Inflammatory macrophage treated with lipopolysaccharide for 4 hours (primary cell): ENCODE data around the gene SNTG2.

ENCODE experiments used
- DNase-seq: peaks from one replicate; pipeline ENCODE4 v3.0.0-alpha.2; 2020

SNTG2 gene

GRCh38 chr2:1249897-1250687 is 299.4 kb downstream of the SNTG2 start:
- DNase-seq: no peak

GRCh38 chr2:1251520-1251919 is 300.9 kb downstream of the SNTG2 start:
- no peak for DNase-seq

DNA sequence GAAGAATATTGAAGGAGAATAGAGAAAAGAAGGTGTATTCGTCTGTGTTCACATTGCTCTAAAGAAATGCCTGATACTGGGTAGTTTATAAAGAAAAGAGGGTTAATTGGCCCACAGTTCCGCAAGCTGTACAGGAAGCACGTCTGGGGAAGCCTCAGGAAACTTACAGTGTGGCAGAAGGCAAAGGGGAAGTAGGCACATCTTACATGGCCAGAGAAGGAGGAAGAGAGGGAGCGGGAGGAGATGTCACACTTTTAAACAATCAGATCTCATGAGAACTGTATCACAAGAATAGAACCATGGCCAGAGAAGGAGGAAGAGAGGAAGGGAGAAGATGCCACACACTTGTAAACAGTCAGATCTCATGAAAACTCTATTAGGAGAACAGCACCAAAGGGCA is 303.0 kb downstream of the SNTG2 start:
- peak; percentile 24 for DNase-seq

GRCh38 chr2:1254662-1255343 is 304.2 kb downstream of the SNTG2 start:
- DNase-seq: no peak

DNA sequence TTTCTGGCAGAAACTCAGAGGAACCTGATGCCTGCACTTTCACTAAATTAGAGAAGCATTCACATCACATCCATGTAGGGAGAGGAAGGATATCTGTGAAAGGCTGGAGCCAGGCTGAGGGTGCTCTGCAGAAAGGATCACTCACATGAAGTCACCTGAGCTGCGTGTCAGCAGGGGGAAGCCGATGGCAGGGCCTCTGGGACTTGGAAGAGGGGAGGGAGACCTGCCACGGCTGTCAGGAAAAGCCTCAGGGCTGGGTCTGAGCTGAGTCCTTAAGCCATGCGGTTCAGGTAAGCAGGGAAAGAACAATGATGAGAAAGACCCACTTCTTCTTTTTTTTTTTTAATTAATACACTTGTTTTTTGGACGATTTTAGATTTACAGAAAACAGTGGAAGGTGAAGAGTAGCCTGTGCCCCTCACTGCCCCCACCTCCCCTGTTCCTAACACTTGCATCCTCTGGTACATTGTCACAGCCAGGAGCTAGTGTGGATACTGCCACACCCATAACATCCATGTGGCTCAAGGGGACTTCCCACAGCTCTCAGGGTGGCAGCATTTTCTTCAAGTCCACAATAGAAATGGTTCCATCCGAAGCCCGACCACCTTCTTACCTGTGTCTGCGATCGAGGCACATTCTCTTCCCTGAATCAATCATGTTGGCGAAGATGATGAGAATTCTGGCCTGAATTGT is 306.1 kb downstream of the SNTG2 start:
- no peak for DNase-seq

DNA sequence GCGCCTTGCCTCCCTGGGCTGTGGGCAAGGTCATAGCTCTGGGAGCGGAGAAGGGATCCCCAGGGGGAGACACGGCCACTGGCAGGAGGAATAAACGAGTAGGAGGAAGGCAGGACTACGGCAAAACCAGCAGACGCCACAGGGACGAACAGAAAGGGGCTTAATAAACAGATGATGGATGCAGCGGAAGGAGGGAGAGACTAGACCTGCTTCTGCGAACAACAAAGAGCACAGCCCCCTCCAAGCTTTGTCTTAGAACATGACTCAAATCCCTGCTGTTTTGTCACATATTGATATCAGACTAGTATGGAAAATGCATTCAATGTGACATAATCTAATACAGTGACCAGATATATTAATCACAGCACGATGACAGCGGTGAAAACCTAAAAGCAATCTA is 306.7 kb downstream of the SNTG2 start:
- DNase-seq: no peak

GRCh38 chr2:1259746-1260145 is 309.1 kb downstream of the SNTG2 start:
- no peak for DNase-seq

- no peak for DNase-seq
Observed at GRCh38 chr2:1262609-1263008, 312.0 kb downstream of the SNTG2 start.

DNA sequence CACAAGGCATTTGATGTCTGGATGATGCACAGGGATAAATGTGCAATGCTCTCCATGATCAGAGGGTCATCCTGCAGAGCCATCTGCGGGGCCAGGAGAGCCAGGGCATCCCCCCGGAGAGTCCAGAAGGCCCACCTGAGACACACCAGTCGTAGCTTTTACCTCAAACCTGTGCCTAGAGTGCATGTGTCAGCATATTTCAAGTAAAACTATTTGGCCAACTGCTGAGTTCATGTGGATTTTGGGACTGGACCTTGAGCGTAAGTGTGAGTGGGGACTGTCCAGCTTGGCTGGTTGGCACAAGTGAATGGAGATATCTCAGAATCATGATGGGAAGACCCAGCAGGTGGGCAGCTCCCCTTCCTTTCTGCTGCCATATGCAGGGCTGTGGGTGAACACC is 314.8 kb downstream of the SNTG2 start:
- no peak for DNase-seq

- DNase-seq: no peak
Observed at GRCh38 chr2:1266351-1266750, 315.7 kb downstream of the SNTG2 start.

DNA sequence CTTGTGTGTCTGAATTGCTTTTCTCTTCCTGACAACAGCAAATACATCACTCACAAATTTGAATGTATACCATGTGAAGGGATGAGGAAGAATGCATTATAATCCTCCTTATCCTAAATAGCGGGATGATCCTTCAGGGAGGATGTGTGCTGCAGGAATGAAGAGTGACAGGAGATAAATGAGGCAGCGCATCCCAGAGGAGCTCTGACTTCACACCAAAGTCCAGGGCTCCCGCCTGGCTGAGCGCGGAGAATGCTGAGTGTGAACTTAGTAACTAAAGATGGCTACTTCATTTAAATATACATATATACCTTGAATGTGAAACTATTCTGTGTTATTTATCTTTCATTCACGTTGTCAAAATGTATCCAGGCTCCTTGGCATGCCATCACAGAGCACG is 317.4 kb downstream of the SNTG2 start:
- no peak for DNase-seq

DNA sequence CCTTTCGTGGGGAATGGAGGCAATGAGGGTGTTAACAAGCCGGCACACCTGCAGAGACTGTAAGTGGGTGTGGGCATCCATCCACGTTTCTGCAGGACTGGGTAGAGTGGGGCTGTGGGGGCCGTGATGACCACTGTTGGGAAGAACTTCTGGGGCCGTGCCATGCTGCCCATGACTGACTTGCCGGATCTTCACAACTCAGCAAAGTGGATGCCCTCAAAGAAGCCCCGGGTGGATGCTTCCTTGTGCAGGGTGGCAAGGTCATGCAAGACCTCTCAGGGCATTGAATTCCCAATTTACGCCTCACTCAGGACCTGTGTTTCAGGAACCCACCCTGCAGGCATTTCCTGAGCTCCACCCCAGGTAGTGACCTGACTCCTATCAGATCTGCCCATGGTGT is 319.2 kb downstream of the SNTG2 start:
- DNase-seq: no peak

DNA sequence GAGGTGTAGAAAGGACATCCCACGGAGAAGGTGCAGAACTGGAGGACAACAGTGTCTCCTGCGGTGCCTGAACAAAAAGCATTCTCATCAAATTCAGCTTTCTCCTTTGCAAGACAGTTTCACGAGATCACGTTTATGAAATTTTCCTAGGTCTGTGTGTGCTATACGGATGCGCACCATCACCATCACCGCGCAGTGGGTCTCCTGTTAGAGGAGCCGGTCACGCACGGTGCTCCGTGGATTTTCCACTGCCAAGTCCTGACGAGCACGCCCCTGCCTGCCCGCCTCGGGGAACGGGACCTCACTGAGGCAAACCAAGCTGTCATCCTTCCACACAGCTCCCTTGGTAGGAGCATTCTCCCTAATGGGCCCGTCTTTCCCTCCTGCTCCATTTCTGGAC is 322.2 kb downstream of the SNTG2 start:
- DNase-seq: no peak

GRCh38 chr2:1277634-1278033 is 327.0 kb downstream of the SNTG2 start:
- no peak for DNase-seq

- no peak for DNase-seq
Observed at GRCh38 chr2:1278125-1278524, 327.5 kb downstream of the SNTG2 start.

DNA sequence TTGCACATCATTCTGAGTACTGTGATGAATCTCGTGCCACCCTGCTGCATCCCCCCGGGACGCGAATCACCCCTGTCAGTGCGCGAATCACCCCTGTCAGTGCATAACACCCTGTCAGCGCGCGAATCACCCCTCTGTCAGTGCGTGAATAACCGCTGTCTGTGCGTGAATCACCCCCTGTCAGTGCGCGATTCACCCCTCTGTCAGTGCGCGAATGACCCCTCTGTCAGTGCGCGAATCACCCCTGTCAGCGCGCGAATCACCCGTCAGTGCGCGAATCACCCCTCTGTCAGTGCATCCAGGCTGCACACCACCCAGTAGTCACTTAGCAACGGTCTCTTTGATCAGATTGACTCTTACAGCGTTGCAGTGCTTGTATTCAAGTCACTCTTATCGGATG is 328.2 kb downstream of the SNTG2 start:
- DNase-seq: no peak

GRCh38 chr2:1282552-1282951 is 331.9 kb downstream of the SNTG2 start:
- no peak for DNase-seq

- DNase-seq: no peak
Observed at GRCh38 chr2:1283020-1283801, 332.6 kb downstream of the SNTG2 start.

- DNase-seq: no peak
Observed at GRCh38 chr2:1283871-1284270, 333.2 kb downstream of the SNTG2 start.

DNA sequence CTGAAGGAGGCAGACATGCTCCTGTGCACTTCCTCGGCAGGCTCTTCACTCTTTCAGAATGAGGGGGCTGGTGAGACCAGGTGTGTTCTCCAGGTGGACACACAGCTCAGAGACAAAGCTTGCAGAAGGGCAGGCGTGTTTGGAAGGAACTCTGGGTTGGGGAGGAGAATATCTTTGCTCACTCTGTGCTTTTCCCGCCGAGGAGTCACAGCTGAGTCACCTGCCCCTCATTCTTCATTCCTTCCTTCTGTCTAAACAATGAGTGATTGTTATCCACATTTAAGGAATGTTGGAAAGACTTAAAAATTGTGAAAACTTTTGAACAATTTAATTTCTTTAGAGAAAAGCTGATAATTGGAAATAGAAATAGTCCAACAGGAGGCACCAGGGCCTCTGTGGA is 336.3 kb downstream of the SNTG2 start:
- DNase-seq: no peak

DNA sequence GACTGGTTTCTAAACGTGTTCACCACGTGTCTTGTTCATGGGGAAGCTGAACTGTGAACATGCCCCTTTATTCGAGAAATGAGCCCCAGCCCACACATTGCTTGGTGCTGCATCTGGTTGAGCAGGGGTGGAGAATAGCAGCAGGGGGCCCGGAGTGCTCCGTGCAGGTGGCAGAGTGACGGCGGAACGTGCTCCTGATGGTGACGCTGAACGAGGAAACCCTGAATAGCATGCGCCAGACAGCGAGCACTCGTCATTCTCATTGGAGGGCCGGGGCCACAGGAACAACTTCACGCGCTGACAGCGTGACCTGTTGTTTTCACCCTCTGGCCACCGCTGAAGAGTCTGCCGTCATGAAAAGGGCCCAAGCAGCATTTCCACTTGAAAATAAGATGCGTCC is 336.8 kb downstream of the SNTG2 start:
- no peak for DNase-seq

- no peak for DNase-seq
Observed at GRCh38 chr2:1294900-1295299, 344.3 kb downstream of the SNTG2 start.

- no peak for DNase-seq
Observed at GRCh38 chr2:1295740-1296139, 345.1 kb downstream of the SNTG2 start.
